NCI-H2196 (cell line): Measurements from ENCODE around the gene CLIC1.

Source experiments
- DNase-seq: peaks from one replicate; lab custom pipeline; 2025; ENCODE audit not compliant: unreplicated experiment; lab: John Stamatoyannopoulos, UW

The CLIC1 gene

GRCh38 chr6:31736021-31736767 lies at the start of gene CLIC1:
TSS of gene CLIC1 (minus strand) at chr6:31736530. CDS start at chr6:31736300, 230 bp downstream.
- DNase-seq = peak; percentile 73

- DNase-seq = no peak
These were observed 49.1 kb upstream of the CLIC1 start for GRCh38 chr6:31785475-31785874.

- DNase-seq = no peak
These were observed 48.0 kb upstream of the CLIC1 start for GRCh38 chr6:31784098-31784925.

GRCh38 chr6:31782126-31782855 lies 46.0 kb upstream of the CLIC1 start:
- DNase-seq = no peak

- DNase-seq = no peak
These were observed 45.2 kb upstream of the CLIC1 start for GRCh38 chr6:31781244-31782125.

GRCh38 chr6:31780507-31781243 lies 44.3 kb upstream of the CLIC1 start:
- DNase-seq = no peak

GRCh38 chr6:31779908-31780307 lies 43.6 kb upstream of the CLIC1 start:
- DNase-seq = no peak

- no peak for DNase-seq
These were observed 42.9 kb upstream of the CLIC1 start for GRCh38 chr6:31778999-31779885.

GRCh38 chr6:31778193-31778592 lies 41.9 kb upstream of the CLIC1 start:
- DNase-seq = no peak

GRCh38 chr6:31777667-31778050 lies 41.3 kb upstream of the CLIC1 start:
- no peak for DNase-seq

- DNase-seq = peak; percentile 70
These were observed 40.8 kb upstream of the CLIC1 start, which contains the start of gene VWA7 for GRCh38 chr6:31776989-31777666. TSS of gene VWA7 (minus strand) at chr6:31777328. CDS start at chr6:31776779, 549 bp downstream.

GRCh38 chr6:31776485-31776988 lies 40.2 kb upstream of the CLIC1 start:
- peak; percentile 55 for DNase-seq

GRCh38 chr6:31775633-31776484 lies 39.5 kb upstream of the CLIC1 start:
- no peak for DNase-seq

GRCh38 chr6:31775184-31775583 lies 38.9 kb upstream of the CLIC1 start:
- no peak for DNase-seq

GRCh38 chr6:31771992-31772358 lies 35.6 kb upstream of the CLIC1 start:
- no peak for DNase-seq

- DNase-seq = no peak
These were observed 34.5 kb upstream of the CLIC1 start for GRCh38 chr6:31770860-31771259.

- peak; percentile 64 for DNase-seq
These were observed 33.5 kb upstream of the CLIC1 start for GRCh38 chr6:31769684-31770371.
